ENCODE measurements around the gene KANSL1. TPM values are rescaled to one million over a fixed set of nuclear protein-coding genes. Genes with fewer than 3 reads are reported as not detected.

The KANSL1 gene
- total RNA-seq, 1 donor, result 216 TPM

GRCh38 chr17:45992175-45992574 is 201.1 kb downstream of the KANSL1 start:
- no peaks in the 10 kb centered on the region for H3K9me3 ChIP-seq (ENCODE audit: low read depth, low read length)
- no peak overlapping the region for H3K4me3 ChIP-seq (ENCODE audit: low read length)
- H3K4me1 ChIP-seq (ENCODE audit: insufficient read depth, low read length), result no peaks in the 10 kb centered on the region
- no peaks in the 10 kb centered on the region for H3K27me3 ChIP-seq (ENCODE audit: insufficient read depth, low read length)

DNA sequence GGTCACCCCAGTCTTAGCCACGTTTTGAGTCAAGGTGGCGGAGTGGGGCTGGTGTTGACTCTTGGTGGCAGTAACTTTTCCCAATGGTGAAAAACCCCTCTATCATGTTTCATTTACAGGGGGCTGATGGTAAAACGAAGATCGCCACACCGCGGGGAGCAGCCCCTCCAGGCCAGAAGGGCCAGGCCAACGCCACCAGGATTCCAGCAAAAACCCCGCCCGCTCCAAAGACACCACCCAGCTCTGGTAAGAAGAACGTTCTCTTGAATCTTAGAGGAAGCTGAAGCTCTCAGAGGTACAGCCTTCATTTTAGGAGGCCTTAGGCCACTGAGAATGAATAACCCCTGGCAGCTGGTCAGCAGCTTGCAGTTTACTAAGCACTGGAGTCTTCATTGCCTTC is 201.9 kb downstream of the KANSL1 start:
- H3K4me1 ChIP-seq (ENCODE audit: insufficient read depth, low read length), result no peaks in the 10 kb centered on the region
- H3K9me3 ChIP-seq (ENCODE audit: low read depth, low read length), result no peaks in the 10 kb centered on the region
- no peak overlapping the region for H3K4me3 ChIP-seq (ENCODE audit: low read length)
- H3K27me3 ChIP-seq (ENCODE audit: insufficient read depth, low read length), result no peaks in the 10 kb centered on the region

GRCh38 chr17:45990886-45991285 is 202.3 kb downstream of the KANSL1 start:
- Histone ChIP-seq H3K27me3 (ENCODE audit: insufficient read depth, low read length) (no peaks in the 10 kb centered on the region), H3K4me3 (ENCODE audit: low read length) (no peak overlapping the region)

GRCh38 chr17:45989759-45990158 is 203.5 kb downstream of the KANSL1 start:
- Histone ChIP-seq H3K9me3 (ENCODE audit: low read depth, low read length) (no peaks in the 10 kb centered on the region), H3K4me1 (ENCODE audit: insufficient read depth, low read length) (no peaks in the 10 kb centered on the region), H3K4me3 (ENCODE audit: low read length) (no peak overlapping the region), H3K27me3 (ENCODE audit: insufficient read depth, low read length) (no peaks in the 10 kb centered on the region)

More at GRCh38 chr17:45990886-45991285, 202.3 kb downstream of the KANSL1 start:
- H3K9me3 ChIP-seq (ENCODE audit: low read depth, low read length), result no peaks in the 10 kb centered on the region
- H3K4me1 ChIP-seq (ENCODE audit: insufficient read depth, low read length), result no peaks in the 10 kb centered on the region

DNA sequence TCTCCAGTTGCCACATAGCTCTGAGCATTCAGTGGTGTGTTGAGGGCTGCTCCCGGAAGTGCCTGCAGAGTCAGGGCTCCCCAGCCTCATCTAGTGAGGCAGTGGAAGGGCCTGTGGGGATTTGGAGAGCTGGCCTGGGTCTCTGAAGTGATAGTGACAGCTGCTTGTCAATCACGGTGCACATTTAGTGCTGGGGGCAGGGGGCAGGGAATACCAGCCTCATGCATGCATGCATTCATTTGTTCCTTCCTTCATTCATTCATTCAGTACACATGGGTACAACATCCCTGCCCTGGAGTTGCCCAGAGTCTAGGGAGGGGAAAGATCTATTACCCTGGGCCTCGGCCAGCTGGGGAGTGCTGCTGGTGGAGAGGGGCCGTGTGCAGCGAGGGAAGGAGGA is 205.5 kb downstream of the KANSL1 start:
- H3K4me3 ChIP-seq (ENCODE audit: low read length), result no peak overlapping the region
- no peaks in the 10 kb centered on the region for H3K9me3 ChIP-seq (ENCODE audit: low read depth, low read length)
- H3K4me1 ChIP-seq (ENCODE audit: insufficient read depth, low read length), result no peaks in the 10 kb centered on the region
- H3K27me3 ChIP-seq (ENCODE audit: insufficient read depth, low read length), result no peaks in the 10 kb centered on the region

- no peaks in the 10 kb centered on the region for H3K9me3 ChIP-seq (ENCODE audit: low read depth, low read length)
- H3K4me3 ChIP-seq (ENCODE audit: low read length), result no peak overlapping the region
- H3K27me3 ChIP-seq (ENCODE audit: insufficient read depth, low read length), result no peaks in the 10 kb centered on the region
- H3K4me1 ChIP-seq (ENCODE audit: insufficient read depth, low read length), result no peaks in the 10 kb centered on the region
Observed at GRCh38 chr17:45986056-45986455, 207.2 kb downstream of the KANSL1 start.

DNA sequence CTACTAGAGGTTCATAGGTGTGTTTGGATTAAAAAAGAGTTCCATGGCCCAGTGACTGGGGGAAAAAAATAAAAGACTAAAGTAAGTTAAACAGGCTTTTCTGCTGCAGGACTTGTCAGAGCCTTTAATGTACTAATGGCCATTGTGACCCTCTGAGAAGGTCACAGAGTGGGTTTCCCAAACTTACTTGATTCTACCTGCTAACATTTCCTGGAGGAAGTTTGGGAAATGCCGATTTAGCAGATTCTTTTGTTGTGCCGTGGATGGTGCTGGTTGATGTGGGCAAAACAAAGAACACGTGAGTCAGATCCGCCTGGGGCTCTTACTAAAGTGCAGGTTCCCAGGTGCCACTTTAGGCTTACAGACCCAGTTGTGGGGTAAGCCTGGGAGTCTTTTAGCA is 207.8 kb downstream of the KANSL1 start:
- H3K4me3 ChIP-seq (ENCODE audit: low read length), result no peak overlapping the region
- H3K9me3 ChIP-seq (ENCODE audit: low read depth, low read length), result no peaks in the 10 kb centered on the region
- H3K4me1 ChIP-seq (ENCODE audit: insufficient read depth, low read length), result no peaks in the 10 kb centered on the region
- H3K27me3 ChIP-seq (ENCODE audit: insufficient read depth, low read length), result no peaks in the 10 kb centered on the region

DNA sequence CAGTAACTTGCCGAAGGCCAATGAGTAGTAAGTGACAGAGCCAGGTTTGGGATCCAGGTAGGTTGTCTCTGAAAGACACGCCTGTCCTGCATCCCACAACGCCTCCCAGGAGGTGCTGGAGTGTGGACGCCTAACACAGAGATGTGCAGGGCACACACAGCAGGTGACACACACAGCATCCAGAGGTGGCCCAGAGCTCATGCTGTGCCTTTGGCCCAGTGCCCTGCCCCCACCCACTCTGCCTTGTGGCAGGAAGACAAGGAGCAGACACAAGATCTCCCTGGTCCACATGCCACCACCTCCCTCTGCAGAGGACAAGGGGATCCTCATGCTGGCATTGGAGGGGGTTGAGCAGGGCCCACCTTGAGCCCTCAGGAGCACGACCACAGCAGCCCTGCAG is 208.9 kb downstream of the KANSL1 start:
- Histone ChIP-seq H3K27me3 (ENCODE audit: insufficient read depth, low read length) (no peaks in the 10 kb centered on the region), H3K4me1 (ENCODE audit: insufficient read depth, low read length) (no peaks in the 10 kb centered on the region), H3K4me3 (ENCODE audit: low read length) (no peak overlapping the region), H3K9me3 (ENCODE audit: low read depth, low read length) (no peaks in the 10 kb centered on the region)

DNA sequence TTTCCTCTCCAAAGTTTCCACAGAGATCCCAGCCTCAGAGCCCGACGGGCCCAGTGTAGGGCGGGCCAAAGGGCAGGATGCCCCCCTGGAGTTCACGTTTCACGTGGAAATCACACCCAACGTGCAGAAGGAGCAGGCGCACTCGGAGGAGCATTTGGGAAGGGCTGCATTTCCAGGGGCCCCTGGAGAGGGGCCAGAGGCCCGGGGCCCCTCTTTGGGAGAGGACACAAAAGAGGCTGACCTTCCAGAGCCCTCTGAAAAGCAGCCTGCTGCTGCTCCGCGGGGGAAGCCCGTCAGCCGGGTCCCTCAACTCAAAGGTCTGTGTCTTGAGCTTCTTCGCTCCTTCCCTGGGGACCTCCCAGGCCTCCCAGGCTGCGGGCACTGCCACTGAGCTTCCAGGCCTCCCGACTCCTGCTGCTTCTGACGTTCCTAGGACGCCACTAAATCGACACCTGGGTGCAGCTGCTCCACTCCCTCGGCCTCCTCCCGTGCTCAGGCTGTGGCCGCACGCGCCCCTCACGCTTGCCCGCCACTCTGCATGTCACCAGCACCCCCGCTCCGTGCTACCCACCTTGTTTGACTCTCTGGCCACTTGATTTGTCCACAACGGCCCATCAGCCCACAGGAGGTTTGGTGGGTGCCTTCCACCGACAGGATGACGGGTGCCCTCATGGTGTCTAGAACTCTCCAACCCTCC is 209.5 kb downstream of the KANSL1 start:
- Histone ChIP-seq H3K27me3 (ENCODE audit: insufficient read depth, low read length) (no peaks in the 10 kb centered on the region), H3K9me3 (ENCODE audit: low read depth, low read length) (no peaks in the 10 kb centered on the region), H3K4me3 (ENCODE audit: low read length) (no peak overlapping the region), H3K4me1 (ENCODE audit: insufficient read depth, low read length) (no peaks in the 10 kb centered on the region)

DNA sequence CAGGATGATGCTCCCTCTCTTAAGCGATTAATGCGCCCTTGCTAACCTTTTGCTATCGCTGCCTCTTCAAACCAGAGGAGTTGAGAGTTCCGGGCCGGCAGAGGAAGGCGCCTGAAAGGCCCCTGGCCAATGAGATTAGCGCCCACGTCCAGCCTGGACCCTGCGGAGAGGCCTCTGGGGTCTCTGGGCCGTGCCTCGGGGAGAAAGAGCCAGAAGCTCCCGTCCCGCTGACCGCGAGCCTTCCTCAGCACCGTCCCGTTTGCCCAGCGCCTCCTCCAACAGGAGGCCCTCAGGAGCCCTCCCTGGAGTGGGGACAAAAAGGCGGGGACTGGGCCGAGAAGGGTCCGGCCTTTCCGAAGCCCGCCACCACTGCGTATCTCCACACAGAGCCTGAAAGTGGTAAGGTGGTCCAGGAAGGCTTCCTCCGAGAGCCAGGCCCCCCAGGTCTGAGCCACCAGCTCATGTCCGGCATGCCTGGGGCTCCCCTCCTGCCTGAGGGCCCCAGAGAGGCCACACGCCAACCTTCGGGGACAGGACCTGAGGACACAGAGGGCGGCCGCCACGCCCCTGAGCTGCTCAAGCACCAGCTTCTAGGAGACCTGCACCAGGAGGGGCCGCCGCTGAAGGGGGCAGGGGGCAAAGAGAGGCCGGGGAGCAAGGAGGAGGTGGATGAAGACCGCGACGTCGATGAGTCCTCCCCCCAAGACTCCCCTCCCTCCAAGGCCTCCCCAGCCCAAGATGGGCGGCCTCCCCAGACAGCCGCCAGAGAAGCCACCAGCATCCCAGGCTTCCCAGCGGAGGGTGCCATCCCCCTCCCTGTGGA is 210.2 kb downstream of the KANSL1 start:
- Histone ChIP-seq H3K4me3 (ENCODE audit: low read length) (no peak overlapping the region), H3K9me3 (ENCODE audit: low read depth, low read length) (no peaks in the 10 kb centered on the region), H3K27me3 (ENCODE audit: insufficient read depth, low read length) (no peaks in the 10 kb centered on the region), H3K4me1 (ENCODE audit: insufficient read depth, low read length) (no peaks in the 10 kb centered on the region)

DNA sequence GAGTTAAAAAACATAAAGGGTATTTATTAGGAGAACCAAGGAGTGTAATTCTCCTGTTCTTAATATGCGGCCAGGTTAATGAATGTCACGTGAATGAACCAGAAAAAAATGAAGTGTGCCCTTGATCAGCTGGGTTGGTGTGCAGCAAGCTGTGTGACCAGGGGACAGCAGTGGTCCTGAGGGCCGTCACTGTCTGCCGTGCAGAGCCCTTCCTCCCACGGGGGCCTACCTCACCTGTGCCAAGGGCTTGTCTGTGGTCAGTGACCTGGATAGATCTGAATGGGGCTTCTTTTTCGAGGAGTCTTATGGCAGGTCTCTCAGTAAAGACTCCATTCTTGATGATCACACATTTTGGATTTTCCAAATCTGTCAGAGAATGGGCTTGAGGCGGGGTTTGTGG is 211.9 kb downstream of the KANSL1 start:
- Histone ChIP-seq H3K9me3 (ENCODE audit: low read depth, low read length) (no peaks in the 10 kb centered on the region), H3K4me3 (ENCODE audit: low read length) (no peak overlapping the region), H3K4me1 (ENCODE audit: insufficient read depth, low read length) (no peaks in the 10 kb centered on the region), H3K27me3 (ENCODE audit: insufficient read depth, low read length) (no peaks in the 10 kb centered on the region)

- Histone ChIP-seq H3K27me3 (ENCODE audit: insufficient read depth, low read length) (no peaks in the 10 kb centered on the region), H3K4me1 (ENCODE audit: insufficient read depth, low read length) (no peaks in the 10 kb centered on the region), H3K4me3 (ENCODE audit: low read length) (no peak overlapping the region), H3K9me3 (ENCODE audit: low read depth, low read length) (no peaks in the 10 kb centered on the region)
Observed at GRCh38 chr17:45980855-45981254, 212.4 kb downstream of the KANSL1 start.

Other genes with a start within 250 kb of the KANSL1 start
- not detected for gene STH, start 194.2 kb downstream of the KANSL1 start, total RNA-seq
- gene LRRC37A, start 101.7 kb upstream of the KANSL1 start, total RNA-seq, result 10.9 TPM
- 10.1 TPM for gene ARL17B, start 168.3 kb upstream of the KANSL1 start, total RNA-seq

All from mononuclear cell (primary cell).